Neural cell (in vitro differentiated cells): ENCODE results near the gene SVOPL.

ENCODE experiments used
- CTCF ChIP-seq: fragments of 450-650 bp; IDR thresholded peaks from 2 replicates; pipeline ENCODE4 v1.5.1; 2014; ENCODE audit warnings: antibody characterized with exemption, mild to moderate bottlenecking, moderate library complexity; ENCODE audit not compliant: poor library complexity, severe bottlenecking
- EZH2 ChIP-seq: fragments of 200-600, 300-800 bp; shearing (Covaris generic), sonication (generic); IDR thresholded peaks from 2 replicates; pipeline ENCODE4 v1.6.1; 2014; ENCODE audit warnings: antibody characterized with exemption, low read length, borderline replicate concordance, mild to moderate bottlenecking; ENCODE audit not compliant: insufficient read depth, poor library complexity, severe bottlenecking
- POLR2AphosphoS5 ChIP-seq: IDR thresholded peaks from 2 replicates; pipeline ENCODE4 v1.6.1; 2012

DNA sequence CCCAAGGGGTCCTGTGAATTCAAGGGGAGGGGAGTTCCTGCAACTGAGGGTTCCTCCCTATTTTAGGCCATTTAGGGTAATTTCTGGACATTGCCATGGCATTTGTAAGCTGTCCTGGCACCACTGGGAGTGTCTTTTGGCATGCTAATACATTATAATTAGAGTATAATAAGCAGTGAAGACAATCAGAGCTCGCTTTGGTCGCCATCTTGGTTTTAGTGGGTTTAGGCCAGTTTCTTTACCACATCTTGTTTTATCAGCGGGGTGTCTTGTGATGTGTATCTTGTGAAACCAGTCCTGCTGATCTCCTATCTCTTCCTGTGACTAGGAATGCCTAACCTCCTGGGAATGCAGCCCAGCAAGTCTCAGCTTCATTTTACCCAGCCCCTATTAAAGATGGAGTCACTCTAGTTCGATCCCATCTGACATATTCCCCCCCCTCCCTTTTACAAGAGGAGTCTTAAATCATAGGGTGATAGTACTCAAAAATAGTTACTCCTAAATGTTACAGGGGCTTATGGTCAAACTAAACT lies 43.2 kb downstream of the SVOPL start:
- TF ChIP-seq CTCF: no peak
- TF ChIP-seq EZH2: no peak
- no peak for TF ChIP-seq POLR2AphosphoS5
